GM06990 (cell line): Measurements from ENCODE around the gene CLTA.

Source experiments
- DNase-seq: peaks from one replicate; pipeline ENCODE4 v3.0.0-alpha.2; 2011; ENCODE audit not compliant: insufficient read length; ENCODE audit errors: extremely low read depth
- H3K27me3 ChIP-seq: replicated peaks from 2 replicates; pipeline ENCODE4 v1.6.0; 2011; ENCODE audit warnings: low read length; ENCODE audit not compliant: control insufficient read depth, insufficient read depth
- H3K36me3 ChIP-seq: 2 replicates; pipeline ENCODE4 v1.5.1; 2011; ENCODE audit warnings: low read length; ENCODE audit not compliant: control insufficient read depth, insufficient read depth
- H3K4me3 ChIP-seq: replicated peaks from 2 replicates; pipeline ENCODE4 v1.5.1; 2011; ENCODE audit warnings: low read depth, mild to moderate bottlenecking, control low read depth, low read length
- CTCF ChIP-seq: IDR thresholded peaks from 2 replicates; pipeline ENCODE4 v1.5.1; 2011; ENCODE audit warnings: low read length, control low read depth, mild to moderate bottlenecking, inconsistent platforms; ENCODE audit not compliant: insufficient read depth, poor library complexity, severe bottlenecking

The CLTA gene

GRCh38 chr9:36162211-36162738, 28.4 kb upstream of the CLTA start:
- H3K4me3 ChIP-seq, result no peak overlapping the region
- no peaks in the 10 kb centered on the region; the same call in none of the 2 replicates for H3K27me3 ChIP-seq
- no peaks in the 10 kb centered on the region for H3K36me3 ChIP-seq
- no peak for TF ChIP-seq CTCF
- no peak for DNase-seq

GRCh38 chr9:36163049-36163785, 27.5 kb upstream of the CLTA start:
- no peak for DNase-seq
- Histone ChIP-seq H3K36me3 (no peaks in the 10 kb centered on the region), H3K4me3 (no peak overlapping the region), H3K27me3 (no peaks in the 10 kb centered on the region; the same call in none of the 2 replicates)
- TF ChIP-seq CTCF, result no peak

GRCh38 chr9:36163786-36164170, 26.9 kb upstream of the CLTA start:
- no peaks in the 10 kb centered on the region; the same call in none of the 2 replicates for H3K27me3 ChIP-seq
- no peak for DNase-seq
- TF ChIP-seq CTCF, result no peak
- no peaks in the 10 kb centered on the region for H3K36me3 ChIP-seq
- H3K4me3 ChIP-seq, result no peak overlapping the region

GRCh38 chr9:36164372-36164771, 26.3 kb upstream of the CLTA start:
- no peak for DNase-seq

GRCh38 chr9:36164989-36165388, 25.7 kb upstream of the CLTA start:
- no peak for DNase-seq
- Histone ChIP-seq H3K27me3 (no peaks in the 10 kb centered on the region; the same call in none of the 2 replicates), H3K4me3 (no peak overlapping the region), H3K36me3 (no peaks in the 10 kb centered on the region)
- no peak for TF ChIP-seq CTCF

More at GRCh38 chr9:36164372-36164771, 26.3 kb upstream of the CLTA start:
- Histone ChIP-seq H3K27me3 (no peaks in the 10 kb centered on the region; the same call in none of the 2 replicates), H3K4me3 (no peak overlapping the region), H3K36me3 (no peaks in the 10 kb centered on the region)
- TF ChIP-seq CTCF, result no peak
